Right lobe of liver (tissue), 4 donors: ENCODE data around the gene DNASE2.
"Not testable (repeated sequence)": the region's sequence is repeated elsewhere in the genome, so short reads cannot be mapped to it uniquely, and the experiment has no call there.

Source experiments
- CTCF ChIP-seq, 4 donors: fragments of 200-600 bp in 3 of 4; fragments of 450-650 bp in 1 of 4; IDR thresholded peaks; one replicate each; pipeline versions ENCODE4 v1.5.1 to v1.8.0; 2016 to 2022; ENCODE audit warnings: antibody characterized with exemption in 4 of 4, mild to moderate bottlenecking in 2 of 4
- POLR2A ChIP-seq: fragments of 450-650 bp; IDR thresholded peaks from one replicate; pipeline ENCODE4 v1.6.1; 2017; ENCODE audit warnings: antibody characterized with exemption, mild to moderate bottlenecking
- donor health status: DM: no; HTN: no; CAD: no.
- donor health status: DM: no; HTN: no; CAD: no.
- donor health status: DM: no; HTN: yes; CAD: no.

GRCh38 chr19:12915860-12916259 is 34.6 kb upstream of the DNASE2 start:
- TF ChIP-seq CTCF (IDR thresholded peaks at IDR 0.05); POLR2A: not testable (repeated sequence)
